ENCODE measurements around the gene ICE1. TPM values are rescaled to one million over a fixed set of nuclear protein-coding genes. Genes with fewer than 3 reads are reported as not detected.
"Not testable (repeated sequence)": the region's sequence is repeated elsewhere in the genome, so short reads cannot be mapped to it uniquely, and the experiment has no call there.

The ICE1 gene
- total and polyA plus RNA-seq, 2 donors = 11.1 to 20.3 TPM

- H3K4me1 ChIP-seq (ENCODE audit: control insufficient read depth in 2 of 2, insufficient read depth in 2 of 2, low read length in 2 of 2) = no peaks in the 10 kb centered on the region
- H3K36me3 ChIP-seq (ENCODE audit: control insufficient read depth in 2 of 2, insufficient read depth in 2 of 2, low read length in 1 of 2) = peaks cover 4 to 15% of the 10 kb centered on the region in 2 donors
- no peaks in the 10 kb centered on the region for H3K9me3 ChIP-seq (ENCODE audit: control insufficient read depth in 2 of 2, insufficient read depth in 1 of 2, low read length in 1 of 2)
- H3K27me3 ChIP-seq (ENCODE audit: control insufficient read depth in 2 of 2, insufficient read depth in 1 of 2, low read length in 1 of 2) = no peaks in the 10 kb centered on the region
- no peak overlapping the region for H3K4me3 ChIP-seq (ENCODE audit: low read length in 2 of 2)
- no peak overlapping the region for H3K27ac ChIP-seq (ENCODE audit: low read depth in 1 of 2, low read length in 1 of 2)
- 94% methylated on average over 3 of the region's 3 CpGs for whole genome bisulfite sequencing
- no peak for DNase-seq (ENCODE audit: low read depth in 6 of 9, low spot score in 9 of 9)
Measured at GRCh38 chr5:5486122-5486521, 63.6 kb downstream of the ICE1 start.

DNA sequence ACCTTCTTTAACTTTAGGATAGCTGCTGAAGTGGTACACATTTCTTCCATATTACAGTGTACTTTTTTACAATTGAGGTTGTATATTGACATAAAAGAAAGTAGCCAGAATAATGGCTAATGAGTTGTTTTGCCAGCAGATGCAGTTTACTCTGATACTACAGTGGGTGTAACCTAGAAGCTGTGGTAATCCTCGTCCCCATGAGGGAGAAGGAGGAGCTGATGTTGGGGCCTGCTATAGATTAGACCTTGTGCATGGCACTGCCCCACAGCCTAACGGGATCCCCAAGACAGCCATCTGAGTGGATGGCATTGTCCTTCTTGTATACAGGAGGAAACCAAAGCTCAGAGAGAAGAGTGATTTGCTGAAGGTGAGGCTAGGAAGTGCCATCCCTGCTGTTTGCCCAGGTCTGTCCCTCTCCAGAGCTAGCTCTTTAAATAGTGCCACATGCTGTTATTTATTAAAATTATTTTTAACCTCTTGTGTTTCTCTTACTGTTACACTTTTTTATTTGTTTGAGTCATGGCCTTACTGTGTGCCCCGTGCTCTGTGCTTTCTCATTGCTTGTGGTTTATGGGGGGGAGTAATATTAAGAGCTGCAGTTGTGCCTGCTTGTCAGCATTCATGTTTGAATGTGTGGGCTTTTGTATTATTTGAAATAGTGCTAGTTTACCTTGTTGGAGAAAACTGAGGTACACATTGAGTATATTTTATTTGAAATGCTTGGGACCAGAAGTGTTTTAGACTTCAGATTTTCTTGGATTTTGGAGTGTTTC lies 65.3 kb downstream of the ICE1 start:
- DNase-seq (ENCODE audit: low read depth in 6 of 9, low spot score in 9 of 9) = no peak
- Histone ChIP-seq H3K27ac (ENCODE audit: low read depth in 1 of 2, low read length in 1 of 2) (no peak overlapping the region), H3K36me3 (ENCODE audit: control insufficient read depth in 2 of 2, insufficient read depth in 2 of 2, low read length in 1 of 2) (peaks cover 4 to 15% of the 10 kb centered on the region in 2 donors), H3K9me3 (ENCODE audit: control insufficient read depth in 2 of 2, insufficient read depth in 1 of 2, low read length in 1 of 2) (no peaks in the 10 kb centered on the region), H3K27me3 (ENCODE audit: control insufficient read depth in 2 of 2, insufficient read depth in 1 of 2, low read length in 1 of 2) (no peaks in the 10 kb centered on the region), H3K4me1 (ENCODE audit: control insufficient read depth in 2 of 2, insufficient read depth in 2 of 2, low read length in 2 of 2) (no peaks in the 10 kb centered on the region), H3K4me3 (ENCODE audit: low read length in 2 of 2) (no peak overlapping the region)
- WGBS = 95% methylated on average over 3 of the region's 3 CpGs

GRCh38 chr5:5490774-5491347 lies 68.4 kb downstream of the ICE1 start:
- no peak for DNase-seq (ENCODE audit: low read depth in 6 of 9, low spot score in 9 of 9)
- H3K27me3 ChIP-seq (ENCODE audit: control insufficient read depth in 2 of 2, insufficient read depth in 1 of 2, low read length in 1 of 2) = peaks cover 0 to 14% of the 10 kb centered on the region in 2 donors
- H3K4me1 ChIP-seq (ENCODE audit: control insufficient read depth in 2 of 2, insufficient read depth in 2 of 2, low read length in 2 of 2) = peaks cover 4 to 5% of the 10 kb centered on the region in 2 donors
- H3K27ac ChIP-seq (ENCODE audit: low read depth in 1 of 2, low read length in 1 of 2) = no peak overlapping the region
- no peaks in the 10 kb centered on the region for H3K9me3 ChIP-seq (ENCODE audit: control insufficient read depth in 2 of 2, insufficient read depth in 1 of 2, low read length in 1 of 2)
- H3K4me3 ChIP-seq (ENCODE audit: low read length in 2 of 2) = no peak overlapping the region
- H3K36me3 ChIP-seq (ENCODE audit: control insufficient read depth in 2 of 2, insufficient read depth in 2 of 2, low read length in 1 of 2) = peaks cover 4 to 11% of the 10 kb centered on the region in 2 donors
- 94% methylated on average over 9 of the region's 9 CpGs for WGBS

DNA sequence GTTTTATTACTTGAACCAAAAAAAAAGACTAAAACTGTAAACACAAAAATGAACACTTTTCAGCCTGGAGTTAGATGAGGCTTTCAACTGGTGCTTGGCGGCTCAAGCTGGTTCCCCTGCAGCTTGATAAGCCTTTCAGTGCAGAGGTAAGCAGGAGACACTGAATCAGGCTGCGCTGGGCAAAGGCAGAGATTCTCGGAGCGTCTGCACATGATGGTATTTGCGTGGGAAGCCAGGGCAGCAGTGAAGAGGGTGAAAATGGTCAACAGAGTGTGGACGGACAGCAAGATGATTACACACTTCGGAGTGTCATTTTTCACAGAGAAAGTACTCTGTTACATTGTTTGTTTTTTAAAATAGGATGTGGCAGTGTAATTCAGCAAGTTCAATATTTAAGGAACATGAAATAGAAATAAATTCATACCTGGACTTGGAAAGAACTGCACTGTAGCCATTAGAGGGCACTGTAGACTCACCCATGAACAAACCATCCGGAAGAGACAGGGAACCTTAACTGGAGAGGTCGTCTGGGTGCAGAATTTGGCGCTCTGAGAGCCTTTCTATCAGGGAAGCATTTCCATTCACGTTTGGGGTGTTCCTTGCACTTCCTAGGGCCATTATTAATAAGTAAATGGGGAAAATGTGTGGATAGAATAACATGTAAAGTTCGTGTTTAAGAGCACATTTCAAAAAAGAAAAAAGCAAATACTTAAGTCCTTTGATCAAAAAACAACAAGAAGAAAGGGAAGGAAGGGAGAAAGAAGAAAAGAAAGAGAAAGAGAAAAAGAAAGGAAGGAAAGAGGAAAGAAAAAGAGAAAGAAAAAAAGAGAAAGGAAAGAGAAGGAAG lies 69.8 kb downstream of the ICE1 start:
- 45% methylated on average over 12 of the region's 12 CpGs for WGBS
- Histone ChIP-seq H3K36me3 (ENCODE audit: control insufficient read depth in 2 of 2, insufficient read depth in 2 of 2, low read length in 1 of 2) (peaks cover 4 to 5% of the 10 kb centered on the region in 2 donors), H3K4me3 (ENCODE audit: low read length in 2 of 2) (no peak overlapping the region), H3K27me3 (ENCODE audit: control insufficient read depth in 2 of 2, insufficient read depth in 1 of 2, low read length in 1 of 2) (peaks cover 0 to 25% of the 10 kb centered on the region in 2 donors), H3K4me1 (ENCODE audit: control insufficient read depth in 2 of 2, insufficient read depth in 2 of 2, low read length in 2 of 2) (peaks cover 4 to 5% of the 10 kb centered on the region in 2 donors), H3K27ac (ENCODE audit: low read depth in 1 of 2, low read length in 1 of 2) (no peak overlapping the region), H3K9me3 (ENCODE audit: control insufficient read depth in 2 of 2, insufficient read depth in 1 of 2, low read length in 1 of 2) (no peaks in the 10 kb centered on the region)
- peak in 8 of 9 donors; percentile 30 to 78 (median 41) for DNase-seq (ENCODE audit: low read depth in 6 of 9, low spot score in 9 of 9)

DNA sequence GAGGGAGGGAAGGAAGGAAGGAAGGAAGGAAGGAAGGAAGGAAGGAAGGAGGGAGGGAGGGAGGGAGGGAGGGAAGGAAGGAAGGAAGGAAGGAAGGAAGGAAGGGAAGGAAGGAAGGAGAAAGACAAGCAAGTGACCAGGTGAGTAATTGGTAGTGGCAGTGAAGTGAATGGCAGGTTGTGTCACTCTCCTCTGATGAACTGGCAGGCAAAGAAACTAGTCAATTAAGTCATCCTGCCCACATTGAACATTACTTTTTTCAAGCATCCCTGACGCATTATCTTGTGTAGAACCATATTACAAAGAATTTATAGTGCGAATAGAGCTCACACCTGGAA lies 70.4 kb downstream of the ICE1 start:
- H3K9me3 ChIP-seq (ENCODE audit: control insufficient read depth in 2 of 2, insufficient read depth in 1 of 2, low read length in 1 of 2); DNase-seq (ENCODE audit: low read depth in 6 of 9, low spot score in 9 of 9); H3K4me1 ChIP-seq (ENCODE audit: control insufficient read depth in 2 of 2, insufficient read depth in 2 of 2, low read length in 2 of 2); H3K36me3 ChIP-seq (ENCODE audit: control insufficient read depth in 2 of 2, insufficient read depth in 2 of 2, low read length in 1 of 2); H3K4me3 ChIP-seq (ENCODE audit: low read length in 2 of 2); H3K27ac ChIP-seq (ENCODE audit: low read depth in 1 of 2, low read length in 1 of 2): not testable (repeated sequence)
- peaks cover 0 to 27% of the 10 kb centered on the region in 2 donors for H3K27me3 ChIP-seq (ENCODE audit: control insufficient read depth in 2 of 2, insufficient read depth in 1 of 2, low read length in 1 of 2)
- WGBS = 98% methylated on average over 2 of the region's 2 CpGs

GRCh38 chr5:5494489-5495402 lies 72.3 kb downstream of the ICE1 start:
- Histone ChIP-seq H3K27ac (ENCODE audit: low read depth in 1 of 2, low read length in 1 of 2) (no peak overlapping the region), H3K4me1 (ENCODE audit: control insufficient read depth in 2 of 2, insufficient read depth in 2 of 2, low read length in 2 of 2) (peaks cover 4 to 5% of the 10 kb centered on the region in 2 donors), H3K36me3 (ENCODE audit: control insufficient read depth in 2 of 2, insufficient read depth in 2 of 2, low read length in 1 of 2) (peaks cover 0 to 2% of the 10 kb centered on the region in 2 donors), H3K9me3 (ENCODE audit: control insufficient read depth in 2 of 2, insufficient read depth in 1 of 2, low read length in 1 of 2) (no peaks in the 10 kb centered on the region), H3K27me3 (ENCODE audit: control insufficient read depth in 2 of 2, insufficient read depth in 1 of 2, low read length in 1 of 2) (peaks cover 0 to 31% of the 10 kb centered on the region in 2 donors), H3K4me3 (ENCODE audit: low read length in 2 of 2) (peak overlapping the region in 1 of 2 donors; percentile 21)
- 26% methylated on average over 62 of the region's 62 CpGs for WGBS
- DNase-seq (ENCODE audit: low read depth in 6 of 9, low spot score in 9 of 9) = peak; percentile 13 to 86 (median 60)

GRCh38 chr5:5497152-5497788 lies 74.8 kb downstream of the ICE1 start:
- Histone ChIP-seq H3K4me3 (ENCODE audit: low read length in 2 of 2) (no peak overlapping the region), H3K9me3 (ENCODE audit: control insufficient read depth in 2 of 2, insufficient read depth in 1 of 2, low read length in 1 of 2) (no peaks in the 10 kb centered on the region), H3K27ac (ENCODE audit: low read depth in 1 of 2, low read length in 1 of 2) (no peak overlapping the region), H3K4me1 (ENCODE audit: control insufficient read depth in 2 of 2, insufficient read depth in 2 of 2, low read length in 2 of 2) (peaks cover 4 to 5% of the 10 kb centered on the region in 2 donors), H3K36me3 (ENCODE audit: control insufficient read depth in 2 of 2, insufficient read depth in 2 of 2, low read length in 1 of 2) (no peaks in the 10 kb centered on the region), H3K27me3 (ENCODE audit: control insufficient read depth in 2 of 2, insufficient read depth in 1 of 2, low read length in 1 of 2) (peaks cover 0 to 31% of the 10 kb centered on the region in 2 donors)
- 45% methylated on average over 13 of the region's 13 CpGs for WGBS
- DNase-seq (ENCODE audit: low read depth in 6 of 9, low spot score in 9 of 9) = peak in 3 of 9 donors; percentile 10 to 36 (median 18)

- Histone ChIP-seq H3K4me1 (ENCODE audit: control insufficient read depth in 2 of 2, insufficient read depth in 2 of 2, low read length in 2 of 2) (peaks cover 0 to 4% of the 10 kb centered on the region in 2 donors), H3K27me3 (ENCODE audit: control insufficient read depth in 2 of 2, insufficient read depth in 1 of 2, low read length in 1 of 2) (peaks cover 0 to 29% of the 10 kb centered on the region in 2 donors), H3K9me3 (ENCODE audit: control insufficient read depth in 2 of 2, insufficient read depth in 1 of 2, low read length in 1 of 2) (no peaks in the 10 kb centered on the region), H3K27ac (ENCODE audit: low read depth in 1 of 2, low read length in 1 of 2) (no peak overlapping the region), H3K4me3 (ENCODE audit: low read length in 2 of 2) (no peak overlapping the region), H3K36me3 (ENCODE audit: control insufficient read depth in 2 of 2, insufficient read depth in 2 of 2, low read length in 1 of 2) (no peaks in the 10 kb centered on the region)
- no peak for DNase-seq (ENCODE audit: low read depth in 6 of 9, low spot score in 9 of 9)
- WGBS = 98% methylated on average over 7 of the region's 7 CpGs
Measured at GRCh38 chr5:5499442-5499841, 77.0 kb downstream of the ICE1 start.
